Measurements from ENCODE around the gene PSMC1.

Gene PSMC1

GRCh38 chr14:90287791-90288190 lies 31.4 kb downstream of the PSMC1 start:
- TF ChIP-seq, protein P1, sequence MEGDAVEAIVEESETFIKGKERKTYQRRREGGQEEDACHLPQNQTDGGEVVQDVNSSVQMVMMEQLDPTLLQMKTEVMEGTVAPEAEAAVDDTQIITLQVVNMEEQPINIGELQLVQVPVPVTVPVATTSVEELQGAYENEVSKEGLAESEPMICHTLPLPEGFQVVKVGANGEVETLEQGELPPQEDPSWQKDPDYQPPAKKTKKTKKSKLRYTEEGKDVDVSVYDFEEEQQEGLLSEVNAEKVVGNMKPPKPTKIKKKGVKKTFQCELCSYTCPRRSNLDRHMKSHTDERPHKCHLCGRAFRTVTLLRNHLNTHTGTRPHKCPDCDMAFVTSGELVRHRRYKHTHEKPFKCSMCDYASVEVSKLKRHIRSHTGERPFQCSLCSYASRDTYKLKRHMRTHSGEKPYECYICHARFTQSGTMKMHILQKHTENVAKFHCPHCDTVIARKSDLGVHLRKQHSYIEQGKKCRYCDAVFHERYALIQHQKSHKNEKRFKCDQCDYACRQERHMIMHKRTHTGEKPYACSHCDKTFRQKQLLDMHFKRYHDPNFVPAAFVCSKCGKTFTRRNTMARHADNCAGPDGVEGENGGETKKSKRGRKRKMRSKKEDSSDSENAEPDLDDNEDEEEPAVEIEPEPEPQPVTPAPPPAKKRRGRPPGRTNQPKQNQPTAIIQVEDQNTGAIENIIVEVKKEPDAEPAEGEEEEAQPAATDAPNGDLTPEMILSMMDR (IDR thresholded peaks at IDR 0.05) = no peak
- Histone ChIP-seq H3K4me3 (no peak overlapping the region), H3K27ac (no peak overlapping the region)
- DNase-seq (ENCODE audit: low spot score) = no peak

DNA sequence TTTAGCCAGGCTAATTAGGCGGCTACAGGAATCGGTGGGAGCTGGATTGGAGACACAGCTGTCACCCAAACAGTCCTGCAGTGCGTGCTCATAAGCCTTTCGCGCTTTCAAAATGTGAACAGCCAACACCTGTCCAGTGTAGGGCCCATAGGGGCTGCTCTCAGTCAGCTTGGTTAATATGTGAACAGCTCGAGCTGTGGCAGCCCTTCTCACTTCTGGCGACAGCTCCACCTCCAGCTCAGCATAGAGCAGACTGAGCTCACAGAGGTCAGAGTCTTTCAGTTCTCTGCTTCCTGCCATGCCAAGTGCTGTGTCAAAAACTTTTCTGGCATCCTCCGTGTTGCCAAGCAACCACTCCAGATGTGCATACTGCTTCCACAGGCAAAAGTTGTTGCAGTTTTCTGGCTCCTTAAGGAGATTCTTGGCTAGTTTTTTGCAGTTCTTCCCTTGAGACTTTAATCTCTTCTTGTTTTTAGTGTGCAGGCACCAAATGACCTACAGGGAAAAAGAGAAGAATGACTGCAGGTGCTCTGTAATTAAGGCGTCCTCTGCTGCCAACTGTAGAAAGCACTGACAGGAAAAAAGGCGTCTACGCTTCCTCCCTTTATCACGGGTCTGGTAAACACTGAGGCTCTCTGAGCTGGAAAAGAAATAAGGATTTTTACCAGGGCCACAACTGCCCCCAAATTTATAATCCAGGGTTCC lies 32.5 kb downstream of the PSMC1 start:
- TF ChIP-seq, protein P1 (IDR thresholded peaks at IDR 0.05) = no peak
- Histone ChIP-seq H3K4me3 (no peak overlapping the region), H3K27ac (no peak overlapping the region)
- DNase-seq (ENCODE audit: low spot score) = no peak

- TF ChIP-seq, protein P1 (IDR thresholded peaks at IDR 0.05) = no peak
- Histone ChIP-seq H3K4me3 (no peak overlapping the region), H3K27ac (no peak overlapping the region)
- DNase-seq (ENCODE audit: low spot score) = no peak
Observed at GRCh38 chr14:90290337-90291011, 34.1 kb downstream of the PSMC1 start.

- no peak overlapping the region for H3K4me3 ChIP-seq
- no peak overlapping the region for H3K27ac ChIP-seq
- TF ChIP-seq, protein P1 (IDR thresholded peaks at IDR 0.05) = no peak
- no peak for DNase-seq (ENCODE audit: low spot score)
Observed at GRCh38 chr14:90291699-90292098, 35.3 kb downstream of the PSMC1 start.

GRCh38 chr14:90293766-90294730 lies 37.7 kb downstream of the PSMC1 start:
- DNase-seq (ENCODE audit: low spot score) = no peak
- Histone ChIP-seq H3K4me3 (no peak overlapping the region), H3K27ac (no peak overlapping the region)
- TF ChIP-seq, protein P1 (IDR thresholded peaks at IDR 0.05) = no peak

DNA sequence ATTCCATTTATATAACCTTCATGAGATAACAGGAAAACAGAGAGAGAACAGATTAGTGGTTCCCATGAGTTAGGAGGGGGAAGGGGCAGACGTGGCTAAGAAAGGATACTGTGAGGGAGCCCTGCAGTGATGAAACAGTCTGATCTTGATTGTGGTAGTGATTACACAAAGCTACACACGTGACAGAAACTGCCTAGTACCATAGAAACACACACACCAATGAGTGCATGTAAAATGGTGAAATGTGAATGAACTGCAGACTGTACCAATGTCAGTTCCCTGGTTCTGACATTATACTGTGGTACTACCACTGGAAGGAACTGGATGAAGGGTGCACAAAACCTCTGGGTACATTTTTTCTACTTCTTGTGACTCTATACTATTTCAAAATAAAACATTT lies 38.5 kb downstream of the PSMC1 start:
- TF ChIP-seq, protein P1 (IDR thresholded peaks at IDR 0.05) = no peak
- H3K4me3 ChIP-seq = no peak overlapping the region
- no peak overlapping the region for H3K27ac ChIP-seq
- DNase-seq (ENCODE audit: low spot score) = no peak
